Loucy (cell line): ENCODE data around the gene SUCLG2.

Experiments
- H2AFZ ChIP-seq: fragments of 200-600 bp; sonication (generic); 2 replicates; pipeline ENCODE4 v1.6.0; 2016; ENCODE audit warnings: antibody characterized with exemption, mild to moderate bottlenecking, low read length, moderate library complexity
- H3F3A ChIP-seq: fragments of 200-600 bp; 2 replicates; pipeline ENCODE4 v1.6.0; 2016; ENCODE audit warnings: antibody characterized with exemption, low read depth, mild to moderate bottlenecking
- H3K27me3 ChIP-seq: fragments of 200-600 bp; sonication (generic); 2 replicates; pipeline ENCODE4 v1.6.1; 2014; ENCODE audit warnings: low read length, mild to moderate bottlenecking; ENCODE audit not compliant: insufficient read depth, poor library complexity, severe bottlenecking
- H3K36me3 ChIP-seq: fragments of 200-600 bp; sonication (generic); 2 replicates; pipeline ENCODE4 v1.6.1; 2016; ENCODE audit warnings: low read length; ENCODE audit not compliant: insufficient read depth
- H3K4me1 ChIP-seq: fragments of 200-600 bp; sonication (generic); 2 replicates; pipeline ENCODE4 v1.5.1; 2014; ENCODE audit warnings: low read length, mild to moderate bottlenecking; ENCODE audit not compliant: insufficient read depth, poor library complexity, severe bottlenecking
- H3K4me2 ChIP-seq: fragments of 200-600 bp; sonication (generic); 2 replicates; pipeline ENCODE4 v1.6.0; 2014; ENCODE audit warnings: antibody characterized with exemption, low read length, low read depth, mild to moderate bottlenecking; ENCODE audit not compliant: poor library complexity, severe bottlenecking
- H3K4me3 ChIP-seq: fragments of 200-600 bp; sonication (generic); 2 replicates; pipeline ENCODE4 v1.5.1; 2014; ENCODE audit warnings: low read length, mild to moderate bottlenecking, mixed read lengths; ENCODE audit not compliant: poor library complexity, severe bottlenecking
- H3K79me2 ChIP-seq: fragments of 200-600 bp; sonication (generic); 2 replicates; pipeline ENCODE4 v1.6.1; 2014; ENCODE audit warnings: low read length; ENCODE audit not compliant: insufficient read depth
- H3K9ac ChIP-seq: fragments of 200-600 bp; sonication (generic); 2 replicates; pipeline ENCODE4 v1.6.0; 2014; ENCODE audit warnings: mild to moderate bottlenecking, low read depth, low read length, moderate library complexity; ENCODE audit not compliant: poor library complexity, severe bottlenecking
- H3K9me2 ChIP-seq: fragments of 200-600 bp; sonication (generic); replicated peaks from 2 replicates; pipeline ENCODE4 v1.6.1; 2016; ENCODE audit warnings: low read depth, low read length, mixed read lengths
- H3K9me3 ChIP-seq: fragments of 200-600 bp; sonication (generic); 2 replicates; pipeline ENCODE4 v1.6.1; 2014; ENCODE audit warnings: mild to moderate bottlenecking, antibody characterized with exemption, low read length, low read depth; ENCODE audit not compliant: insufficient read depth
- H4K20me1 ChIP-seq: fragments of 200-600 bp; sonication (generic); 2 replicates; pipeline ENCODE4 v1.6.0; 2014; ENCODE audit warnings: antibody characterized with exemption, low read length, mild to moderate bottlenecking; ENCODE audit not compliant: insufficient read depth, poor library complexity, severe bottlenecking
- EZH2phosphoT487 ChIP-seq: fragments of 200-600 bp; IDR thresholded peaks from 2 replicates; pipeline ENCODE4 v1.6.1; 2018; ENCODE audit warnings: antibody characterized with exemption, mild to moderate bottlenecking, moderate library complexity, borderline replicate concordance
- TF ChIP-seq, protein P1 (sequence below): fragments of 200-600 bp; sonication (generic); conservative IDR thresholded peaks from 2 replicates; pipeline ENCODE4 v1.5.1; 2014; ENCODE audit warnings: mild to moderate bottlenecking, antibody characterized with exemption, low read length

The SUCLG2 gene

DNA sequence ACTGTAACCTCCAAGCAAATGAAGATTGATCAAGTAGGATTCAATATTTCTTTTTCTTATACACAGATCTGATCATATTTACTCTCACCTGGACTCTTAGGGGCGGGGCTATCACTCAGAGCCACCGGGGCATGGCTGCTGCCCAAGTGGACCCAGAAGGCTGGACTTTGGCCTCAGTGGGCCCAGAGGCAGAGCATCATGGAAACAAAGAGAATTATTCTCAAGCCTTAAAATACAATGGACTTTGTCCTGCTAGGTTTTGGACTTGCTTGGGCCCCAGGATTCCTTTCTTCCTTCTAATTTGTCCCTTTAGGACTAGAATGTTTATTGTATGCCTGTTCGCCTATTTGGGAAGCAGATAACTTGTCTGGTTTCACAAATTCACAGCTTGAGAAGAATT, 85.1 kb downstream of the SUCLG2 start:
- Histone ChIP-seq H3K4me1 (no peaks in the 10 kb centered on the region), H3K79me2 (no peaks in the 10 kb centered on the region), H4K20me1 (no peaks in the 10 kb centered on the region)

DNA sequence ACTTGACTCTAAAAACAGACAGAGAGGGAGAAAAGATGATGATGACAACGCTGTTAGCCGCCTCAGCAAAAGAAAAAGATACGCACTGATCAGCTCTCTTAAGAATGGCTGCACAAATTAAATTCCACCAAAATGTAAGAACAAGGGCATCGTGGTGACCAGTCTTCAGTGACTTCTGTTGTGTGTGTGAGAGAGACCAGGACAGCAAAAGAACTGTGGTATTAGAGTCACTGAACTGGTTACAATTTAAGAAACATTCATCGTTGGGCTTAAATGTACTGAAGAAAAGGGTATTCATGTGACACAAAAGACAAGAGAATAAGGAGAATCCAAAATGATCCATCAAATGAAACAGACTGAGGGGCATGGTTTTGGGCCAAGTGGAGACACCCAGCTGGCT, 86.5 kb downstream of the SUCLG2 start:
- Histone ChIP-seq H3K36me3 (no peaks in the 10 kb centered on the region), H3K4me3 (no peak overlapping the region), H3F3A (no peaks in the 10 kb centered on the region), H3K4me2 (no peak overlapping the region), H2AFZ (no peak overlapping the region), H3K9me3 (no peaks in the 10 kb centered on the region; the same call in 1 of the 2 replicates), H3K79me2 (no peaks in the 10 kb centered on the region), H3K9ac (no peak overlapping the region), H3K27me3 (no peaks in the 10 kb centered on the region), H3K4me1 (no peaks in the 10 kb centered on the region), H3K9me2 (no peaks in the 10 kb centered on the region), H4K20me1 (no peaks in the 10 kb centered on the region)
- TF ChIP-seq, protein P1, sequence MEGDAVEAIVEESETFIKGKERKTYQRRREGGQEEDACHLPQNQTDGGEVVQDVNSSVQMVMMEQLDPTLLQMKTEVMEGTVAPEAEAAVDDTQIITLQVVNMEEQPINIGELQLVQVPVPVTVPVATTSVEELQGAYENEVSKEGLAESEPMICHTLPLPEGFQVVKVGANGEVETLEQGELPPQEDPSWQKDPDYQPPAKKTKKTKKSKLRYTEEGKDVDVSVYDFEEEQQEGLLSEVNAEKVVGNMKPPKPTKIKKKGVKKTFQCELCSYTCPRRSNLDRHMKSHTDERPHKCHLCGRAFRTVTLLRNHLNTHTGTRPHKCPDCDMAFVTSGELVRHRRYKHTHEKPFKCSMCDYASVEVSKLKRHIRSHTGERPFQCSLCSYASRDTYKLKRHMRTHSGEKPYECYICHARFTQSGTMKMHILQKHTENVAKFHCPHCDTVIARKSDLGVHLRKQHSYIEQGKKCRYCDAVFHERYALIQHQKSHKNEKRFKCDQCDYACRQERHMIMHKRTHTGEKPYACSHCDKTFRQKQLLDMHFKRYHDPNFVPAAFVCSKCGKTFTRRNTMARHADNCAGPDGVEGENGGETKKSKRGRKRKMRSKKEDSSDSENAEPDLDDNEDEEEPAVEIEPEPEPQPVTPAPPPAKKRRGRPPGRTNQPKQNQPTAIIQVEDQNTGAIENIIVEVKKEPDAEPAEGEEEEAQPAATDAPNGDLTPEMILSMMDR: no peak
- TF ChIP-seq EZH2phosphoT487: no peak

More for the DNA sequence above, 85.1 kb downstream of the SUCLG2 start:
- Histone ChIP-seq H3F3A (no peaks in the 10 kb centered on the region), H3K27me3 (no peaks in the 10 kb centered on the region), H3K4me2 (no peak overlapping the region), H3K9me2 (no peaks in the 10 kb centered on the region), H3K4me3 (no peak overlapping the region), H3K9ac (no peak overlapping the region), H3K9me3 (no peaks in the 10 kb centered on the region; the same call in 1 of the 2 replicates), H2AFZ (no peak overlapping the region), H3K36me3 (no peaks in the 10 kb centered on the region)
- TF ChIP-seq, protein P1: no peak
- no peak for TF ChIP-seq EZH2phosphoT487

DNA sequence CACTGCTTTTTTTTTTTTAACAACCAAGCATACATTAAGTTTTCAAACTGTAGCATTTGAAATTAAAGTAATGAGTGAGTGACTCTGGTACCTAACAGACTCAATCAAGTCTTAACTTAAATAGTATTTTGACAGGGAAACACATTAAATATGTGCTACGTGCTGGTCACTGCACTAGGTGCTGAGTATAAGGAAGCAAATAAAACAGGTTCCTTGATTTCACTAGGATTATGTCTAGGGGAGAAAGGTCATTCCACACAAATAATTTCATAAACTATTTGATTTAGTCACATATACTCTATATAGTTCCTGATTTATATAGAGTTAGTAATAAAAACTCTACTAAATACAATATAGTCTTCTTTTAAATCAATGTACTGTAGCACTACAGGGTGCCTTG, 89.4 kb downstream of the SUCLG2 start:
- H3K36me3 ChIP-seq: no peaks in the 10 kb centered on the region

More for the DNA sequence above, 89.4 kb downstream of the SUCLG2 start:
- Histone ChIP-seq H3K27me3 (no peaks in the 10 kb centered on the region), H3K9ac (no peak overlapping the region), H3K4me3 (no peak overlapping the region), H3K9me2 (no peaks in the 10 kb centered on the region), H3K4me2 (no peak overlapping the region), H3K9me3 (no peaks in the 10 kb centered on the region), H3K4me1 (no peaks in the 10 kb centered on the region), H3K79me2 (no peaks in the 10 kb centered on the region), H4K20me1 (no peaks in the 10 kb centered on the region), H3F3A (no peaks in the 10 kb centered on the region), H2AFZ (no peak overlapping the region)
- TF ChIP-seq EZH2phosphoT487: no peak
- TF ChIP-seq, protein P1: no peak
